HG03354 (cell line): ENCODE data around the gene IL1RAPL1.
"Not testable (repeated sequence)": the region's sequence is repeated elsewhere in the genome, so short reads cannot be mapped to it uniquely, and the experiment has no call there.

Source experiments
- ATAC-seq: cut with Tn5 transposase; IDR thresholded peaks from one replicate; pipeline ENCODE4 v1.9.1; 2021; ENCODE audit warnings: mild to moderate bottlenecking; ENCODE audit not compliant: unreplicated experiment, poor library complexity, severe bottlenecking

Gene IL1RAPL1

DNA sequence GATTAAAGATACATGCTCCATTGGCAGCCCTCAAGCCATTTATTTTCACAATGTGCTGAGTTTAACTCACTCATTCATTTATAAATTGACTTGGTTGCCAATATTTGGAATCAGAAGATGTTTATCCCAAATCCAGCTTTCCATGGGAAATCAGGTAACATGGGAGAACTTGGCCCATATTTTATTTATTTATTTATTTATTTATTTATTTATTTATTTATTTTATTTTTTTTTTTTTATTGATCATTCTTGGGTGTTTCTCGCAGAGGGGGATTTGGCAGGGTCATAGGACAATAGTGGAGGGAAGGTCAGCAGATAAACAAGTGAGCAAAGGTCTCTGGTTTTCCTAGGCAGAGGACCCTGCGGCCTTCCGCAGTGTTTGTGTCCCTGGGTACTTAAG, 745.2 kb downstream of the IL1RAPL1 start:
- not testable (repeated sequence) for ATAC-seq

DNA sequence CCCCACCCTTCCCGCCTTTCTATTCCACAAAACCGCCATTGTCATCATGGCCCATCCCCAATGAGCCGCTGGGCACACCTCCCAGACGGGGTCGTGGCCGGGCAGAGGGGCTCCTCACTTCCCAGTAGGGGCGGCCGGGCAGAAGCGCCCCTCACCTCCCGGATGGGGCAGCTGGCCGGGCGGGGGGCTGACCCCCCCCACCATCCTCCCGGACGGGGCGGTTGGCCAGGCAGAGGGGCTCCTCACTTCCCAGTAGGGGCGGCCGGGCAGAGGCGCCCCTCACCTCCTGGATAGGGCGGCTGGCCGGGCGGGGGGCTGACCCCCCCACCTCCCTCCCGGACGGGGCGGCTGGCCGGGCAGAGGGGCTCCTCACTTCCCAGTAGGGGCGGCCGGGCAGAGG, 745.8 kb downstream of the IL1RAPL1 start:
- ATAC-seq = not testable (repeated sequence)

DNA sequence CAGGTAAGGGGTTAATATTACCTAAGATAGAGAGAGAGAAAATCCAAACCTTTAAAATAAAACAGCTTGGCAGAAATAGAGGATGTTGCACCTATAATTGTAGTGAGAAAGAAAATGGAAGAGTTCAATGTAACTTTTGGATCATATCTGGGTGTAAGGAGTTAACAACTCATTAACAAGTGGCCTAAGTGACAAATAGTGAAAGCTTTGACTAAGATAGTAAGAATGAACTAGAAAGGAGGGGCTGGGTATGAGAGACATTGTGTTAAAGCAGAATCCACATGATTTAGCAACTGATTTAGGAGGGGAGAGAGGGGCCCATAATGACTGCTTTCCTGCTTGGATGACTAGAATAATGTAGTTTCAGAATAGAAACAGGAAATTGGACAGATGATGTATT, 761.0 kb downstream of the IL1RAPL1 start:
- peak; percentile 84 for ATAC-seq

DNA sequence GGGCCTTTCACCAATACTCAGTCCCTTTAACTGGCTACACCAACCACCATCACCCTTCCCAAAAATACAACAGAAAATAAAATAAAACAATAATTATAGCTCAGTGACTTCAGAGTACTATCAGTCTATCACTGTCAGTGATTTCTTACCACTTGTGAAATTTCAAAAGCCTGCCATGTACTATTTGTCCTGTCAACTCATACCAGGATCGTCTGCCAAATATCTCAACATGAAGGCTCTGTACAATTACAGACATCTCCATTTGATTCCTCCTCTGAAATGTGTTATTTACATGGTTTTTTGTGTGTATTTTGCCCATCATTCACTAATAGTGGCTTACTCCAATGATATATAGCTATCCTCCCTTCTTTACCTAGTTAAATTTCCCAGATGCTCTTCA, 772.0 kb downstream of the IL1RAPL1 start:
- no peak for ATAC-seq

- not testable (repeated sequence) for ATAC-seq
Measured at GRCh38 chrX:29374765-29375164, 787.5 kb downstream of the IL1RAPL1 start.

GRCh38 chrX:29376584-29376983, 789.3 kb downstream of the IL1RAPL1 start:
- no peak for ATAC-seq

GRCh38 chrX:29382811-29383210, 795.6 kb downstream of the IL1RAPL1 start:
- ATAC-seq = no peak

DNA sequence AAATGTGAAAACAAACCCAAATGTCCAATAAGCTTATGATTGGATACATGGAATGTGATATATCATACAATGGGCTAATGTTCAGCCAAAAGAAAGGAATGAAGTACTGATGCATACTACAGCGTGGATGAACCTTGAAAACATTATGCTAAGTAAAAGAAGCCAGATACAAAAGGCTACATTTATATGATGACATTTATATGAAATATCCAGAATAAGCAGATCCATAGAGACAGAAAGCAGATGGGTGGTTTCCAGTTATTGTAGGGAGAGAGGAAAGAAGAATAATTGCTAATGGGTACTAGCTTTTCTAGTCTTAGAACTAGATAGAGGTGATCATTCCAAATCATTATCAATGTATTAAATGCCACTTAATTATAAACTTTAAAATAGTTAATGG, 801.3 kb downstream of the IL1RAPL1 start:
- ATAC-seq = no peak

GRCh38 chrX:29397506-29397905, 810.3 kb downstream of the IL1RAPL1 start:
- ATAC-seq = no peak

GRCh38 chrX:29407357-29407756, 820.1 kb downstream of the IL1RAPL1 start:
- no peak for ATAC-seq

GRCh38 chrX:29419774-29420553, 832.7 kb downstream of the IL1RAPL1 start:
- ATAC-seq = peak; percentile 79

DNA sequence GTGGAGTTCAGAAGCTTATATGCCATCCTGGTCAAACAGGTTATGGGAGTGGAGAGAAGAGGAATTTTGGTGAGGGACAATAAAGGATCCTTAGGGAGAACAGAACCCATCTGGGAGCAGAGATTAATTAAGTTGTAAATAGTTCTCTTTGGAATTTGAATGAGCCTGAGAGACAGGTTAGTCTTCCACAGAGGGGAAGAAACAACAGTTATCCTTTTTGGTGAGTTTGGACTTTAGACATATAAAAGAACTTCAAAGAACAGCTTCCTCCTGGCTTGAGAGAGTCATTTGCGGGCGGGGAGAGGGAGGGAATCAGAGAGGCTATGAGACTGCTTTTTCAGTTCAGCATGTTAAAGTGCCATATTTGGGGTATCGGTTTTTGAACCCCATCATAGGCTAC, 834.8 kb downstream of the IL1RAPL1 start:
- ATAC-seq = no peak

- ATAC-seq = no peak
Measured at GRCh38 chrX:29431895-29432294, 844.6 kb downstream of the IL1RAPL1 start.

DNA sequence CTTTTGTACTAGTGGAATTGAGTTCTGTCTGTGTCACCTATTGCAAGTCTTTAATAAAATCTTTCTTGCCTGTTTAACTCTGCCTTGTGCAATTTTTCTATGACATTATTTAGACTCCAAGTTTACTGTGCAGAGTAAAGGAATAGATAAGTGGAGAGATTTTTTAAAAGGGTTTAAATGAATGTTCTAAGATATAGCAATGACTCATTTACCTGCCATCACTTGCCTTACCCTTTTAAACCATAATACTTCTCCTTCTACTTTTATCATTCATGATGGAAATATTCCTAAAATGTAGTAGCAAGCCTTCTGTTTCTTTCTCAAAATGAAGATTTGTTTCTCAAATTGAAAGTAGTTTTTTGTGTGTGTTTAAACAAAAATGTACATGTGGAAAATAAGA, 845.3 kb downstream of the IL1RAPL1 start:
- ATAC-seq = no peak

GRCh38 chrX:29434939-29435338, 847.7 kb downstream of the IL1RAPL1 start:
- ATAC-seq = no peak

GRCh38 chrX:29435396-29435795, 848.1 kb downstream of the IL1RAPL1 start:
- ATAC-seq = no peak

GRCh38 chrX:29447867-29448266, 860.6 kb downstream of the IL1RAPL1 start:
- no peak for ATAC-seq

GRCh38 chrX:29453333-29453732, 866.1 kb downstream of the IL1RAPL1 start:
- ATAC-seq = no peak

DNA sequence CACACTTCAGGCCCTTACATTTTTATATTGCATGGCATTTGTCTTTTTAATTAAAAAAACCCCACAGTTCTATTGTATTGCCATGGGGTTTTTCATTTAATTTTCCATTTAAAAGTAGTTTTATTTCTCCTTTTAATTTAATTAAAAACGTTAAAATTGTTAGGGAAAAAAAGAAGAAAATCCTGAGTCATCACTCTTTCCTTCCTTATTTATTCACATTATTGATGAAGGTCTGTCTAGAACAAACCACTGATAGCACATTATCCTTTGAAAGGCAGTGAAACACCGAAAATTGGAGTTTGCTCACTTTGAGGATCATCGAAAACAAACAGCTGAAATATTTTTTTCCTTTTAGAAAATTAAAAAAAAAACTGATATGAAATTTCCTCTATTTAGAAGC, 868.5 kb downstream of the IL1RAPL1 start:
- ATAC-seq = no peak

- ATAC-seq = peak; percentile 79
Measured at GRCh38 chrX:29461039-29461438, 873.8 kb downstream of the IL1RAPL1 start.

GRCh38 chrX:29466456-29466855, 879.2 kb downstream of the IL1RAPL1 start:
- no peak for ATAC-seq
